Upper lobe of right lung (tissue), 1 donor: ENCODE data around the gene CRYGA. TPM values are rescaled to one million over a fixed set of nuclear protein-coding genes. Genes with fewer than 3 reads are reported as not detected.
A peak's percentile ranks its signal among the peaks of the same experiment; 100 is the strongest.

Experiments used
- ATAC-seq: fragments of 200-7000 bp; cut with Tn5 transposase; one replicate; pipeline ENCODE4 v1.9.1; 2020; ENCODE audit warnings: mild to moderate bottlenecking, moderate library complexity
- DNase-seq: peaks from one replicate; pipeline ENCODE4 v3.0.0-alpha.2; 2020
- H3K27ac ChIP-seq: fragments of 200-600 bp; one replicate; pipeline ENCODE4 v1.8.0; 2022
- H3K27me3 ChIP-seq: fragments of 200-600 bp; one replicate; pipeline ENCODE4 v1.8.0; 2022; ENCODE audit warnings: mild to moderate bottlenecking
- H3K36me3 ChIP-seq: fragments of 200-600 bp; one replicate; pipeline ENCODE4 v1.8.0; 2022
- H3K4me1 ChIP-seq: fragments of 200-600 bp; one replicate; pipeline ENCODE4 v1.8.0; 2022
- H3K4me3 ChIP-seq: fragments of 200-600 bp; one replicate; pipeline ENCODE4 v1.8.0; 2022; ENCODE audit warnings: mild to moderate bottlenecking
- H3K9me3 ChIP-seq: fragments of 200-600 bp; one replicate; pipeline ENCODE4 v1.8.0; 2022
- intact Hi-C: fragments of 100-400 bp; cut with DNase I; formaldehyde crosslinking; loops from one replicate; pipeline ENCODE4 v1.11.0; 2022
- long read RNA-seq: library from polyadenylated mRNA; unstranded; transcript quantifications from one replicate; pipeline ENCODE4 v2.0.0, GENCODE V29; 2021
- total RNA-seq: library from RNA; stranded (reverse); fragmentation: NEBNext Ultra II Directional; extraction: Animal tissue kit (Norgen Biotek cat#: 25700); gene quantifications from one replicate; pipeline ENCODE4 v1.2.1, GENCODE V29; 2021
- TF ChIP-seq, protein P1 (sequence below): fragments of 200-600 bp; IDR thresholded peaks from one replicate; pipeline ENCODE4 v1.8.0; 2022; ENCODE audit warnings: antibody characterized with exemption
- donor health status: DM: no; HTN: yes; CAD: no; lungs with severe emphysema.

The CRYGA gene, protein sequence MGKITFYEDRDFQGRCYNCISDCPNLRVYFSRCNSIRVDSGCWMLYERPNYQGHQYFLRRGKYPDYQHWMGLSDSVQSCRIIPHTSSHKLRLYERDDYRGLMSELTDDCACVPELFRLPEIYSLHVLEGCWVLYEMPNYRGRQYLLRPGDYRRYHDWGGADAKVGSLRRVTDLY
- total RNA-seq = not detected
- long read RNA-seq = 0 reads

DNA sequence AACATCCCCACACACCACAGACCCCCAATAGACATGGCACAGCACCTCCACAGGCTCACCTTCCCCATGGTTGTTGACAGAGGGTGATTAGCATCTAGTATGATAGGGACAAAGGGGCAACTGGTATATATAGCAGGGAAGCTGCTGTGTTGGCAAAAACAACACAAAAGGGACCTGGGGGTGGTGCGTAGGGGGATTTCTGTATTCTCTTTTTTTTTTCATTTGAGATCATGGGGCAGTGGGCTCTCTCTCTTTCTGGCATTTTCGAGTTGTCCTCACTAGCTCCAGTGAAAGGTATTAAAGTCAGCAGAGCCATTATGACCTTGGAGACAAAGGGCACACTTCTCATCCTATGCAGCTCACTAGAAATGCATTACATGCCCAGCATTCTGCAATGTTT, at the start of gene CRYGA:
CRYGA (minus strand) TSS at position 101 of the 400 bp plus-strand sequence; CDS start at position 68, 33 bp downstream.
- no peaks in the 10 kb centered on the region for H3K9me3 ChIP-seq
- H3K4me3 ChIP-seq = no peak within 1 kb of the TSS
- H3K36me3 ChIP-seq = no peaks in the 10 kb centered on the region
- intact Hi-C loops = no loop called here
- TF ChIP-seq, protein P1, sequence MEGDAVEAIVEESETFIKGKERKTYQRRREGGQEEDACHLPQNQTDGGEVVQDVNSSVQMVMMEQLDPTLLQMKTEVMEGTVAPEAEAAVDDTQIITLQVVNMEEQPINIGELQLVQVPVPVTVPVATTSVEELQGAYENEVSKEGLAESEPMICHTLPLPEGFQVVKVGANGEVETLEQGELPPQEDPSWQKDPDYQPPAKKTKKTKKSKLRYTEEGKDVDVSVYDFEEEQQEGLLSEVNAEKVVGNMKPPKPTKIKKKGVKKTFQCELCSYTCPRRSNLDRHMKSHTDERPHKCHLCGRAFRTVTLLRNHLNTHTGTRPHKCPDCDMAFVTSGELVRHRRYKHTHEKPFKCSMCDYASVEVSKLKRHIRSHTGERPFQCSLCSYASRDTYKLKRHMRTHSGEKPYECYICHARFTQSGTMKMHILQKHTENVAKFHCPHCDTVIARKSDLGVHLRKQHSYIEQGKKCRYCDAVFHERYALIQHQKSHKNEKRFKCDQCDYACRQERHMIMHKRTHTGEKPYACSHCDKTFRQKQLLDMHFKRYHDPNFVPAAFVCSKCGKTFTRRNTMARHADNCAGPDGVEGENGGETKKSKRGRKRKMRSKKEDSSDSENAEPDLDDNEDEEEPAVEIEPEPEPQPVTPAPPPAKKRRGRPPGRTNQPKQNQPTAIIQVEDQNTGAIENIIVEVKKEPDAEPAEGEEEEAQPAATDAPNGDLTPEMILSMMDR = no peak
- no peak within 1 kb of the TSS for H3K27ac ChIP-seq
- no peaks in the 10 kb centered on the region for H3K27me3 ChIP-seq
- ATAC-seq (no peak), DNase-seq (no peak)
- no peaks in the 10 kb centered on the region for H3K4me1 ChIP-seq

DNA sequence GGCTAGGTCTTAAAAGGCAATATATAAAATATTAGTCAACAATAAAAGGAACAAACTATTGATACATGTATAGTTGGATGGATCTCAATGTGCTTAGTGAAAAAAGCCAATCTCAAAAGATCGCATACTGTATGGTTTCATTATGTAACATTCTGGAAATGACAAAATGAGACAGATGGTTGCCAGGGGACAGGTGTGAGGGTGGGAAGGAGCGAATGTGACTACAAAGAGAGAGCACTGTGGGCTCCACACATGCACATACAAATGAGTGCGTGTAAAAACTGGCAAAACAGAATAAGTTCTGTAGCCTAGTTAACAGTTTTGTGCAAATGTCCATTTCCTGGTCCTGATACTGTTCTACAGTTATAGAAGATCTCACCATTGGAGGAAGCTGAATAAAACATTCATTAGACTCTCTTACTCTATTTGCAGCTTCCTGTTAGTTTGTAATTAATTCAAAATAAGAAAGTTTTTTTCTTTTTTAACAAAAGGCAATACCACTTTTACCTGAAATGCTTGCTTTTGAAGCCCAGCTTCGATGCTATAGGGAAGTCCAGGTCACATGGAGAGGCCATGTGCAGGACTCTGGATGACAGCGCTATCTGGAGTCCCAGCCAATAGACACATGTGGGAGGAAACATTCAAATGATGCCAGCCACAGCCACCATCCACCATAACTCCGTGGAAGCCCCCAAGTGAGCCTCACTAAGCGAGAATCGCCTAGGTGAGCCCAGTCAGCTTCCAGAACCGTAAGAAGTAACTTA, 47.5 kb upstream of the CRYGA start:
- intact Hi-C loops = no loop called here
- Histone ChIP-seq H3K9me3 (no peaks in the 10 kb centered on the region), H3K4me1 (no peaks in the 10 kb centered on the region), H3K4me3 (no peak overlapping the region), H3K27ac (no peak overlapping the region), H3K36me3 (no peaks in the 10 kb centered on the region), H3K27me3 (no peaks in the 10 kb centered on the region)
- TF ChIP-seq, protein P1 = no peak
- DNase-seq (no peak), ATAC-seq (no peak)

DNA sequence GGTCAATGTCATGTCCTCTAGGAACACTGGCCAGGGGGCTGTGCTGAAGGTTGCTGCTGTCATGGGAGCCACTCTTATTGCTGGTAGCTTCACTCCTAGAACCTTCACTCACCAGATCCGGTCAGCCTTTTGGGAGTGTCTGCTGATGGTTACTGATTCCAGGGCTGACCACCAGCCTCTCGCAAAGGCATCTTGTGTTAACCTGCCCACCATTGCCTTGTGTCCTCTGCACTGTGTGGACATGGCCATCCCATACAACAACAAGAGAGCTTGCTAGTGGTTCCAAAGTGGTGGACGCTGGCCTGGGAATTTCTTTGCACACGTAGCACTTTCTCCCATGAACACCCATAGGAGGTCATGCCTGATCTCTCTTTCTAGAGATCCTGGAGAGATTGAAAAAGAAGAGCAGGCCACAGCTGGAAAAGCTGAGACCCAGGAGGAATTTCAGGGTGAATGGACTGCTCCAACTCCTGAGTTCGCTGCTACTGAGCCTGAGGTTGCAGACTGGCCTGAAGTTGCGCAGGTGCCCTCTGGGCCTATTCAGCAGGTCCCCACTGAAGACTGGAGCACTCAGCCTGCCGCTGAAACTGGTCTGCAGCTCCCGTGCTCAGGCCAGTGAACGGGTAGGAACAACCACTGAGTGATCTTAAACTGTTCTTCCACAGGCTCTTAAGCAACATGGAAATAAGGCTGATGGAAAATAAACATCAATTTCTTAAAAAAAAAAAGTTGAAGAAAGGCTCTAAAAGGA, 45.1 kb upstream of the CRYGA start:
- H3K4me3 ChIP-seq = no peak overlapping the region
- ATAC-seq (peak; percentile 36), DNase-seq (no peak)
- TF ChIP-seq, protein P1 = no peak
- no peaks in the 10 kb centered on the region for H3K9me3 ChIP-seq
- no peaks in the 10 kb centered on the region for H3K27me3 ChIP-seq
- intact Hi-C loops = no loop called here
- H3K27ac ChIP-seq = no peak overlapping the region
- H3K4me1 ChIP-seq = no peaks in the 10 kb centered on the region
- no peaks in the 10 kb centered on the region for H3K36me3 ChIP-seq

DNA sequence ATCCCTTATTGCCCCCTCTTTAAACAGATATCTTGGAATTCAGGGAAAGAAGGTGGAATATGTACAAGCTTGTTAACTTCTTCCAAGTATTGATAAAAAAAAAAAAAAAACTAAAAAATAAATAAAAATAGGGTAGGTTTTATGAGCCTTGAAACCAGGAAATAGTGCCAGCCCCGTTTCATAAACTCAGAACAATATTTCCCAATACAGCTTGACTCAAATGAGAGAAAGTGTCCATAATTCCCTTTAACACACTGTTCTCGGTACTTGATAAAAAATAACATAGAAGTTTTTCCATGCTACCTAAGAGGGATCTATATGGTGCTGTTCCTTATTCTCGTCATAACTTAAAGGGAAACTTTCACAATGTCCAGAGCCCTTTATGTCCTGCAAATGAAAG, 44.4 kb upstream of the CRYGA start:
- no peaks in the 10 kb centered on the region for H3K9me3 ChIP-seq
- ATAC-seq = no peak

DNA sequence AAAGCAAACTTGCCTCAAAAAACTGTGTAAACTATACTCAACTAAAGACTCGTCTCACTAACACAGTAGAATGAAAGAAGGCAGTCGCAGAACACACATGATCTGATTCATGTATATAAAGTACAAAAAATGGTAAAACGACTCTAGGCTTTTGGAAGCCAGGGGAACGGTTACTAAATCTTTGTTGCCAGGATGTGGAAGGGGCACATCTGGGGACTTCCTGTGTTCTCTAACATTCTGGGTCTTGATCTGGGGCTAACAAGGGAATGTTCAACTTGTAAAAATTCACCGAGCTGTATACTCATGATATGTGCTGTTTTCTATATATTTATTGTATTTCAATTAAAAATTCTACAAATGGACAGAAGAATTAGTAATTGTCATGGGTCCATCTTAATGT, 40.8 kb upstream of the CRYGA start:
- no peaks in the 10 kb centered on the region for H3K9me3 ChIP-seq
- intact Hi-C loops = no loop called here
- TF ChIP-seq, protein P1 = no peak
- no peak overlapping the region for H3K27ac ChIP-seq
- H3K4me1 ChIP-seq = no peaks in the 10 kb centered on the region
- ATAC-seq (no peak), DNase-seq (no peak)
- no peak overlapping the region for H3K4me3 ChIP-seq
- no peaks in the 10 kb centered on the region for H3K36me3 ChIP-seq
- H3K27me3 ChIP-seq = no peaks in the 10 kb centered on the region

More for the DNA sequence above, 44.4 kb upstream of the CRYGA start:
- no peak overlapping the region for H3K27ac ChIP-seq
- TF ChIP-seq, protein P1 = no peak
- H3K36me3 ChIP-seq = no peaks in the 10 kb centered on the region
- H3K27me3 ChIP-seq = no peaks in the 10 kb centered on the region
- intact Hi-C loops = no loop called here
- no peak for DNase-seq
- H3K4me3 ChIP-seq = no peak overlapping the region
- no peaks in the 10 kb centered on the region for H3K4me1 ChIP-seq
